Measurements from ENCODE around the gene SMAD3. TPM values are rescaled to one million over a fixed set of nuclear protein-coding genes. Genes with fewer than 3 reads are reported as not detected.

SMAD3 gene
- total RNA-seq, 1 experiment from 2014 or later: 35.4 TPM

- no peak for DNase-seq (ENCODE audit: low read depth)
Observed at GRCh38 chr15:67196222-67196621, 130.8 kb downstream of the SMAD3 start.

GRCh38 chr15:67196672-67197363 is 131.4 kb downstream of the SMAD3 start:
- peak; percentile 89 for DNase-seq (ENCODE audit: low read depth)

DNA sequence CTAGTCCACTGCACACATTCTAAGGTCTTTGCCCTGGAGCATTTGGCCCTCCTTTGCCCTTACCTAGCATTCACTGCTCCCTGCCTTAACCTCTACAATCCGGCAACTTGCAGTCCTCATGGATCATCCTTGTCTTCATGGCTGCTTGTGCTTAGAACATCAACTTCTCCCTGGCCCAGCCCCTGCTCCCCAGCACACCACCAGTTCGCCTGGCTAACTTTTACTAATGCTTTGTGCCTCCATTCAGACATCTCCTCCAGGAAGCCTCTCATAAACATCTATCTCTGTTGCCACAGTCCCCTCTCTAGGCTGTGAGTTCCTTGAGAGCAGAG is 131.9 kb downstream of the SMAD3 start:
- no peak for DNase-seq (ENCODE audit: low read depth)

DNA sequence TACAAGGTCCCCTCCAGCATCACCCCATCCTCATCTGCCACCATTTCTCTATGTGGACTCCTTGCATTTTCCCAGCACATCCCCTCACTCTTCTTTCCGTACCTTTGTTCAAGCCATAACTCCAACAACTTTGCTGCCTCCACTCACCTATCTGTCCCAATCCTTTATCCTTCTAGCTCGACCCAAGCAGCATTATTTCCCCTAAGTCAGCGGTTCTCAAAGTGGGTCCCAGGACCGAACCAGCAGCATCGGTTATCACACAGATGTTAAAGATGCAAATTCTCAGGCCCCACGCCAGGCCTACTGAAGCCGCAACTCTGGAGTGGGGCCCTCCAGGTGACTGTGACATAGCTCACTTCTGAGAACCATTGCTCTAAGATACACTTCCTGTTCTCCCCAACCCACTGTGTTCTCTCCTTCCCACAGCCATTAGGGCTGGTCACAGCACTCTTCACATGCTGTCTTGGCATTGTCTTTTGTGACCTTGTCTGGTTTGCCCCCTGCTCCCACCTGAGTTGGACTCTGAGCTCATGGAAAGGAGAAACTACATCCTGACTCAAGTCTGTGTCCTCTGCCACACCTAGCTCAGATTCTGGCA is 132.9 kb downstream of the SMAD3 start:
- DNase-seq (ENCODE audit: low read depth): no peak

DNA sequence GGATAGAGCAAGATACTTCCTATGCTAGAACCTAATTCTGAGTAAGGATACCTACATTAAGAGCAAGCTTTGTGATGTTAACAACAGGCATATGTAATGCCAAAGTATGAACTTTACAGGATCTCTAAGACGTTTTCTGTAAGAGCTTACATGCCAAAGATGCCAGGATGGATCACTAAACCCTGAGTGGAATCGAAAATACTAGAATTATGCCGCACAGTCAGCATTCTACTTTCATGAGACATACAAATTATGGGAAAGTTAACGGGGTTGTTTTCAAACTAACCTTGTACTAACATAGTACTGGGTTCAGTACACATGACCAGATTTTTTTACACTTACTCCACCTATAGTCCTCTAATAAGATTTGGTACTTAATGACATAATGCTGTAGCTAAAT is 134.0 kb downstream of the SMAD3 start:
- DNase-seq (ENCODE audit: low read depth): no peak

DNA sequence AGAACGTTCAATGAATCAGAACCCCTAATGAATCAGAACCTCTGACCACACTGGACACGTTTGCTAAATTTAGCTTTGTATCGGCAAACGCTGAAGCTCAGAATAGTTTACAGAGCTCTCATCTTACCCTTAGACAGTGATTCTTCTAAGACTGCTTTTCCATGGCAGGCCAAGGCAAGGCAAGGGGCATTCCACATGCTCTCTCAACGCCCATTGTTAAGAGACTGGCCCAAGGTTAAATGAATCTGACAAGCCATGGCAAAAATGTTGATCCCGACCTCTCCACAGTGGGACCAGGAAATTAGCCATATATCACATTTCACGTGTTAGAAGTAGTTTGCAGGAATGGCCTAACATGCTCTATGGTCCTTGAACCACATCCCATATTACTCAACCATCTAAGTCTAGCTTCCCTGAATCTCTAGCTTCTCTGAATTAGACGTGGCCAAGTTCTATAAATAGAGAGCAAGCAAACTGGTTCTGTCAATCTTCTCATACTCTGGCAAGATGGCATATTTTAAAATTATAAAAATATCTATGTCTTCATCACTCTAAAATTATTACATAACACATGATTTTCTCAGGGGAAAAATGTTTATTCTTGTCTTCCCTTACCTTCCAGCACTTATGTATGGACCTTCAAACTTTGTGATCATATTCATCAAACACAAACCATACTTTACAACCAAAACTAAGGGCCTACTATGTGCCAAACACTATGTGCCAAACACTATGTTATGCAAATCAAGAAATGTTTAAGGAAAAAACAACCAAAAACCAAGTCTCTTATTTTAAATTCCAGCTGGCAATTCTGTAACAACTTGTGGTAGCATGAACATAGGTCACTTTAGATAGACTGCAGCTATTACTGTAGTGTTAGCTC is 134.7 kb downstream of the SMAD3 start:
- DNase-seq (ENCODE audit: low read depth): peak; percentile 95

DNA sequence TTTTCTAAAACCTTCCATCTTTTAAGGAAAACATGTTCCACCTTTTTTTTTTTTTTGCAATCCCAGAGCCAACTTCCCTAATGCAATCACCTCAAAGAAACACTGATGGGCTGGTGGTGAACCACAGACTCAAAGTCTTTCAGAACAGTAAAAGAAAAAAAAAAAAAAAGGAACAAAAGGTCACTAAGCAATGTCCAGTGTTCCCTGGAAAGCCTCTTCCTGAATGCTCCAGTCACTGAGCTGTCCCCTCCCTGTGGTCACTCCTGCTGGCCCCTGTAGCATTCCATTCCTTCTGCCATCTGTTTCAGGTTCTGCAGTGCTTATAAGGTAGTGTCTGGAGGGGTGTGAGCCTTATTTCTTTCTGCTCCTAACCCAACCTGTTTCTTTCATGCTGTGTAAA is 135.7 kb downstream of the SMAD3 start:
- DNase-seq (ENCODE audit: low read depth): peak; percentile 85

DNA sequence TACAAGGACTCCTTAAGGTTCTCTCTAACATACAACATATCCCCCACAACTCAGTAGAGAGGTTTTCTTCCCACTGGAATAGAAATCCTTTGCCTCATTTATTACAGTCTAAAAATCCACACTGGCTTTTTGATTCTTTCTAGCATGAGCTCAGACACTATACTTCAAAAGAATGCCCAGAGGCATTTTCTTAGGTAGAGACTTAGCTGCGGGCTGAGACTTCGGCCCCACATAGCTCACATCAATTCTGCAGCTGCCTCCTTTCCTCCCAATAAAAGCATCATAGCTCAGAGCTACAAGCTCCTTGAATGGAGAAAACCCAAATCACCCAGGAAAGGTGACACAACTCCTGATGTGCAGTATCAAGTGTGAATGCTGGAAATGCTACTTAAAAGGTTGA is 136.7 kb downstream of the SMAD3 start:
- DNase-seq (ENCODE audit: low read depth): no peak

DNA sequence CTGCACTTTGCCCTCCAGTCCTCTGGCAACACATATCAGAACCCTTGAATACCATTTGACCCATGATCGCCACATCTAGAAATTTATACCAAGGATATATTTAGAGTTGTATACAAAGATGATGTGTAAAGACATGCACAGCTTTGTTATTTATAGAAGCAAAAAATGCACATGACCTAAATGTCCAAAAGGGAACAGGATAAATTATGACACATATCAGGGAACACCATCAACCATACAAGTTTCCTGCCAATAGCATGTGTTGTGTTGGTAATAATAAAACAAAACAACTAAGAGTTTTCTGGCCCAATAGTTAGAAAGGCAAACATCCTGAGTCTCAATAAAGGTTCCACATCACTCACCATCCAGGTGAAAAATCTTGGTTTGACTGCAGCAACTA is 137.6 kb downstream of the SMAD3 start:
- DNase-seq (ENCODE audit: low read depth): no peak

GRCh38 chr15:67207555-67208207 is 142.3 kb downstream of the SMAD3 start:
- no peak for DNase-seq (ENCODE audit: low read depth)

- DNase-seq (ENCODE audit: low read depth): no peak
Observed at GRCh38 chr15:67208396-67208795, 143.0 kb downstream of the SMAD3 start.

DNA sequence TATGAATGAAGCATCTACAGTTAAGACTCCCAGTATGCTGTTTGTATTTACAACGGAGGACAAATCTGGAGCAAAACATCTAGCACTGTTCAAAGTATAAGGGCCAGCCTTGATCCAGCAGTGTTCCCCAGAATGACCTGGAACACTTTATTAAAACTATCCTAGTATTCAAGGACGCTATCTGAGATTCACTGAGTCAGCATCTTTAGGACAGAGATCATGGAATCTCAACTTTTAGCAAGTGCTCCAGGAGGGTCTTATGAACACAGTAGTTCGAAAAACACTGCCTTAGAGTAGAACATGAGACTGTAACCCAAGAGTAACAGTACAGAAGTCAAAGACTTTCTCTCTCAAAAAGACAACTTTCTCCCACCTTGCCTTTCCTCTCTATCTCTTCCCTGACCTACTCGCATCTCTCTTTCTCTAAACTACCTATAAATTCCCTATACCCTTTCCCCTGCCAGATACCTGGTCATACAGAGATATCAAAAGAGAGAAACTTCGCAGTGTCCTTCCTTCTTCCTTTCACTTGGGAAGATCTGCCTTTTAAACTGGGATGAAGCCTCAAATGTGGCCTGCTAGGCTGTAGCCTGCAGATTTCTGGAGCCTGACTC is 145.3 kb downstream of the SMAD3 start:
- no peak for DNase-seq (ENCODE audit: low read depth)

DNA sequence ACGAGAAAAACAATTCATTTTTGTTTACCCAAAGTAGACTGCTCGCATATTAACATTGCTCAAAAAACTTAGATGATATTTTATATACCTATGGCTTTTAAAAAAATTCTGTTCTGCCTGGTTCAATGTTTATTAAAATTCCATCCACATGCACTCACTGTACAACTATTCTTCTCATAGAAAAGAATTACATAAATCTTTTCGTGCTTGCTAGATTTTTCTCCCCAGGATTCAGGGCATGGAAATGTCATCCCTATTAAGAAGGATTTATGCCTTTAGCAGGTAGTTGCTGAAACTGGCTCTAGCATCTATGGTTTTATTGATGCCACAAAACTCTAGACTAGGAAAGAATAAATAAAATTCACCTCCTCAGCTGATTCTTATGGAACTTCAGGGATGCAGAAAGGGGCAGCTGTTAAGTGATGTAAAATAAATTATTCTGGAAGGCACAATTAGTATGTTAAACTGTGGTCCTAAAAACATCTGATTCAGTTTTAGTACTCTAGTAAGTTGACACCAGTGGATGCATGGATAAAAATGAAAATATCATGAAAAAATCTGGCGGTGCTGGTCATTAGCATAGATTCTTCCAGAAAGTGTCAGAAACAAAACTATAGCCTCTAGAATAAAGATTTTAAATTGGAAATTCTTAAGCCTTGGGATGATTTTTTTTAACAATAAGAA is 147.4 kb downstream of the SMAD3 start:
- DNase-seq (ENCODE audit: low read depth): no peak

DNA sequence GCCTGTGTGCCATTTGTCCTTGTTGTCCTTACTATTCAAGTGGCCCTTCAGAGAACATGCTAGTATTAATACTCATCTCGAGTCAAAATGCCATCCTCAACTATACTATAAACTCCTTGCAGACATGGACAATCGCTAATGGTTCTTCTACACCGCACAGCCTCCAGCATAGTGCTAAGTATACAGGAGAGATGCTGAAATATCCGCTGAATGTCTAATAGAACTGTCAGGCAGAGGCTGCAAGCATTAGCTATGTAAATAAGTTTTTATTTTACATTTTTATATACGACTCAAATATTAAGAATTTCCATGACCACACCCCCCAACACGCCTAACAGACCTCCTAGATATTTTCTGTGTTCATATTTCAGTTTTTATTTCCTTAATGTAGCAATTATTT is 149.7 kb downstream of the SMAD3 start:
- DNase-seq (ENCODE audit: low read depth): no peak

DNA sequence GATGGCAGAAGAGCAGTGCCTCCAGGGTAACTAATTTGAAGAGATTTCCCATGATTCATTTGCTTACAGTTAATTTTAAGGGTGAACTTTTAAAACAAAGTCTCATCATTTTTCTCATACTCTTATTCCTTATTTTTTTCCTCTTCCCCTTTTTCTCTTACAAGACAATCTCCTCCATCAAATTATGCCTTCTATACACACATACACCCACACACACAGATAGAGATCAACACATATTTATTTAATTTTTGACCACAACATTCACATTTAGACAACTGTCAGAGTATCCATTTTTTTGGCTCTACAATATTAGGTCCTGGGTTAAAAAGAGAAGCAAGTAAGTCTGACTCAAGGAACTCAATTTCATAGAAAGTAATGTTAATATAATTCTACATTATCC is 151.5 kb downstream of the SMAD3 start:
- no peak for DNase-seq (ENCODE audit: low read depth)

- no peak for DNase-seq (ENCODE audit: low read depth)
Observed at GRCh38 chr15:67218428-67218827, 153.0 kb downstream of the SMAD3 start.

- no peak for DNase-seq (ENCODE audit: low read depth)
Observed at GRCh38 chr15:67219288-67219687, 153.9 kb downstream of the SMAD3 start.

GRCh38 chr15:67224889-67225288 is 159.5 kb downstream of the SMAD3 start:
- DNase-seq (ENCODE audit: low read depth): no peak

DNA sequence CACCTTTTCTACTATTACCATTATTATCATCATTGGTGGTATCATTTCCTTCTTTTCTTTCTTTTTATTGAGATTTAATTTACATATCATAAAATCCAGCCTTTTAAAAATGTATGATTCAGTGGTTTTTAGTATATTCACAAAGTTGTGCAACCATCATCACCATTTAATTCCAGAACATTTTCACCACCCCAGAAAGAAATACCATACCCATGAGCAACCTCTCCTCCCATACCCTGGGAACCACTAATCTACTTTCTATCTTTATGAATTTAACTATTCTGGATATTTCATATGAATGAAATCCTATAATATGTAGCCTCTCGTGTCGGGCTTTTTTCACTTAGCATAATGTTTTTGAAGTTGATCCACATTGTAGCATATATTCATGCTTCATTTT is 159.9 kb downstream of the SMAD3 start:
- peak; percentile 61 for DNase-seq (ENCODE audit: low read depth)

- DNase-seq (ENCODE audit: low read depth): no peak
Observed at GRCh38 chr15:67227431-67227830, 162.0 kb downstream of the SMAD3 start.

- DNase-seq (ENCODE audit: low read depth): no peak
Observed at GRCh38 chr15:67227846-67228245, 162.4 kb downstream of the SMAD3 start.

Data from LHCN-M2 (cell line).